Stimulated activated CD4-positive, alpha-beta T cell treated with anti-CD3 and anti-CD28 coated beads, Interleukin-12 subunit alpha, Interleukin-12 subunit beta, amount 100 ng/mL, for 48 hours (primary cell): ENCODE measurements around the gene G0S2.

ENCODE experiments used
- DNase-seq, 3 donors: peaks; one replicate each; pipeline ENCODE4 v3.0.0-alpha.2; 2020; ENCODE audit warnings: low read depth in 2 of 3, low spot score in 1 of 3

G0S2 gene

GRCh38 chr1:209674957-209675564 is at the start of gene G0S2:
TSS of gene G0S2 (plus strand) at chr1:209675412. CDS start at chr1:209675685, 273 bp downstream.
- peak in 2 of 3 donors; percentile 20 to 46 for DNase-seq

DNA sequence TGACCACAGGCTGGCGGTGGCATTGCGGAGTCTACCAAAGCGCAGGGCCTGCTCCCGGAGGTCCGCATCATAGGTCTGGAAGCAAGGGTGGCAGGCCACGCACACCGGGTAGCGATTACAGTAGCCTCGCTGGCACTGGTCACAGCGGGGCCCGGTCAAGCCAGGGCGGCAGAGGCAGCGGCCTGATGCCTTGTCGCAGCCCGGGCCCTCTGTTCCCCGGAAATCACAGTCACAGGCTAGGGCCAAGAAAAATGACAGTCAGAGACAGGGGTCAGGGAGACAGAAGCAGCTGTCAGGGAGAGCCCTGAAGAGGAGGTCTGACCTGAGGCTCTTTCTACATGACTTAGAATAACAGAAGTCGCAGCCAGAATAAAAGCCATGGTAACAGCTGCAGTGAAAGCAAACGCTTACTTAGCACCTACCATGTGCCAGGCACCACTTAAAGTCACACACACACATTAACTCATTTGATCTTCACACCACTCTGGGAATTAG is 49.4 kb upstream of the G0S2 start:
- no peak for DNase-seq

DNA sequence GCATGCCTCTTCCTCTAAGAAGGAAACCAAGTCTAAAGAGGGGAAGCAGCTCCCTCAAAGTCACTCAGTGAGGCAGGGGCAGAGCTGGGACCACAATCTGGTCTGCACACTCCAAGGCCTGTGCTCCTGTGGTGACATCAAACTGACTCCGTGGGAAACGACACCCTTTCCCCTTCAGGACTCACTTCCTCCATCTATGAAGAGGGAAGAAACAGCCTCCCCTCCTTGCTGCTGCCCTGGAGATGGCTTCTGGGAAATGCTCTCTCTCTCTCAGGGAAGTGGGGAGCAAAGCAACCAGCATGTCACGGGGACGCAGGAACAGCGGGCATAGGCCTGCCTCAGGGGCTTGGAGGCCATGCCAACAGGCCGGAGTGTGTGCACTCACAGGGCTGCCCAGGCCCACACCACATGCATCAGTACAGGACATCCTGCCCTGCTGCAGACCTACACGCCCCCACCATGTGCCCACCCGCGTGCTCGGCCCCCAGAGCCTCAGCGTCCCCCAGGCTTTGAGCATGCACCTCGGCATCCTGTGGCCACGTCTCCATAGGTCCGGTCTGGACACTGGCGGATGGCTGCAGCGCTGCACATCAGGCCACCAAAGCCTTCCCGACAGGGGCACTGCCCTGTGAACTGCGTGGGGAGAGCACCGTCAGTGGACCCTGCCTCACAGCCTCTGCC is 48.7 kb upstream of the G0S2 start:
- no peak for DNase-seq

DNA sequence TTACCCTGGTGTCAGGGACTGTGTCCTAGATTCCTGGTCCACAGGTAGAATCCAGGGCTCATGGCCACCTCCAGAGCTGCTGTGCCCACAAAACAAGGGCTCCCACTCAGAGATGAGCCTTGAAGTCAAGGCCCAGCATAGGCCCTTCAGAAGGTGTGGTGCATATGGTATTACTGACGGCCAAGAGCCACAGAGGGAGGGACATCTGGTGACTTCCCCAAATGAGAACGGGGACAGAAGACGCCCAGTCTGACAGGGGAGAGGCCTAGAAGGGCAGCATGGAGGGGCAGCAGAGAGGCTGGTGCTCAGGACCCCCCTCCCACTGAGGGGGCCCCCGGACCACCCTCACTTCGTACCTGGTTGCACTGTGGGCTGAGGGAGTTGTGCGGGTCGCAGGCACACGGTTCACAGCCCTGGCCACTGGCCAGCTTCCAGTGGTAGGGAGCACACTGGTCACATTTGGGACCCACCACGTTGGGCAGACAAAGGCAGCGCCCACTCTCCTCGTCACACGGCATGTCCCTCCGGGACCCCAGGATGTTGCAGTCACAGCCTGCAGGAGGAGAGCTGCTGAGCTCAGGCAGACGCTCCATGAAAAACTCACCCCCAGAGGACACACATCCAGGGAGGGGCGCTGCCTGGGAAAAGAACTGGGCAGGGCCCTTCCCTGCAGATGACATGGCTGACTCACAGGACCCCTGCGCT is 48.0 kb upstream of the G0S2 start:
- no peak for DNase-seq

DNA sequence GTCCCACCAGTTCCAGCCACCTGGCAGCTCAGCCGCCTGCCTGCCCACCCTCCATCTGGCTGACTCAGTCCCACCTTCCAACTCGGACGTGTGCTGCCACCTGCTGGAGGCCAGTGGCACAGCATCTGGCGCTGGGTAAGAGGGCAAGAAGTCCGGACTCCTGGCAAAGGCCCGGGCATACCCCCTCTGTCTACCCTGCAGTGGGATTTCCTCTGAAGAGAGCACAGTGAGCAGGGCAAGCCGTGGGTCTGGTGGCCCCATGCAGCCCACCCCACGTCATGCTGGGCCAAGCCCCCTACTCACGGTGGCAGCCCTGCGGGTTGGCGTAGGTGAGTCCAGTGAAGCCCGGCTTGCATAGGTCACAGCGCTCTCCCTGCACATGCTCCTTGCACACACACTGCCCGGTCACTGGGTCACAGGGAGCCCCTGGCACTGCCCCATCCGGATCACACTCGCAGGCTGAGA is 47.4 kb upstream of the G0S2 start:
- peak; percentile 63 to 90 (median 79) for DNase-seq

DNA sequence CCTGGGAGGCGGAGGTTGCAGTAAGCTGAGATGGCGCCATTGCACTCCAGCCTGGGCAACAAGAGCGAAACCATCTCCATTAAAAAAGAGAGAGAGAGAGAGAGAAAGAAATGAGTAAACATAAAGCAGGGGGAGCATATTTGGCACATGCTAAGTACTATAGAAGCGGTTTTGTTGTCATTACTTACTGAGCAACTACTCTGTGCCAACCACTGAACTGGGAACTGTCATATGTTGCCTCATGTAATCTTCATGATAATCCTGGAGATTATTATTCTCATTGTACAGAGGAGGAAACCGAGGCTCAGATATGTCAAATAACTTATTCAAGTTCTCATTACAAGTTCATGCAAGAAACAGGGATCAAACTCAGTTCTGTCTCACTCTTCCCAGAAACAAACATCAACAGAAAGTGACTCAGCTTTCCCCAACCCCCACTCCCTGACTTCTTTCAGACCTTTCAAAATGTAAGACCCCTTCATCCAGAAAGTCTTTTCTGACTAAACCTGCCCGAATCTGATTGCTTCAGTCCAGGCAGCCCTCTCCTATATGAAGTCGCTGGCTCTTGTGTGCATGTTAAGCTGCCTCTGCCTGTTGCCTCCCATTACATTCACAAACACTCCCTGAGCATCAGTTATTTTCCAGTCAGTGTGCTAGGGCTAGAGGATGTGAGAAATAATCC is 46.5 kb upstream of the G0S2 start:
- DNase-seq, result no peak

DNA sequence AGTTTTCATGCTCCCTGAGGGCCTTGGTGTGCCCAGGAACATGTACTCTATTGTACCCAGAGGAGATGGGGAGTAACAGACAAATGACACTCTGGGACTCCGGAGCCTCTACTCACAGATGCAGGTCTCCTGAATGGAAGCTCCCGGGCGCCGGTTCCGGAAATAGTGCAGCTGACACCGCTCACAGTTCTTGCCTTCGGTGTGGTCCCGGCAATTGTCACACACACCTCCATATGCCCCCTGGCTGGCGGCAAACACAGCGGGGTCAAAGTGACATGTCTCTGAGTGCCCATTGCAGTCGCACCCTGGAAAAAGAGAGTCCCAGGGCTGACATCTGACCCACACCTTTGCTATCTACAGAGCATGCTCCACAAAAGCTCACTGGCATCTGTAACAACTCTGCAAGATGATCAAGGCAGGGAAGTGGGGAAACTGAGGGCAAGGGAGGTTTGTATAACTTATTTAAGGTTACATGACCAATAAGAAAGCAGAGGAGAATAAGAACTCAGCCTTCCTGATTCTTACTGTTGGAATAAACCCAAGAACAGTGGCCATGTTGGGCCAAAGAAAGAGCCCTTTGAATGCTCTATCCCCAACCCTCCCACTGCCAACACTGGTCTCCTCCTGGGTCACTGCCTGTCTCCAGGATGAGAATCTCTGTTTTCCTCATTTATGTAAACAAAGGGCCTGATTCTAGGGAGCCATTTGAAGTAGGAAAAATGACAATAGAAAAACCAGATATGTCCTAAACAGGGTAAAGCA is 45.4 kb upstream of the G0S2 start:
- DNase-seq, result no peak

DNA sequence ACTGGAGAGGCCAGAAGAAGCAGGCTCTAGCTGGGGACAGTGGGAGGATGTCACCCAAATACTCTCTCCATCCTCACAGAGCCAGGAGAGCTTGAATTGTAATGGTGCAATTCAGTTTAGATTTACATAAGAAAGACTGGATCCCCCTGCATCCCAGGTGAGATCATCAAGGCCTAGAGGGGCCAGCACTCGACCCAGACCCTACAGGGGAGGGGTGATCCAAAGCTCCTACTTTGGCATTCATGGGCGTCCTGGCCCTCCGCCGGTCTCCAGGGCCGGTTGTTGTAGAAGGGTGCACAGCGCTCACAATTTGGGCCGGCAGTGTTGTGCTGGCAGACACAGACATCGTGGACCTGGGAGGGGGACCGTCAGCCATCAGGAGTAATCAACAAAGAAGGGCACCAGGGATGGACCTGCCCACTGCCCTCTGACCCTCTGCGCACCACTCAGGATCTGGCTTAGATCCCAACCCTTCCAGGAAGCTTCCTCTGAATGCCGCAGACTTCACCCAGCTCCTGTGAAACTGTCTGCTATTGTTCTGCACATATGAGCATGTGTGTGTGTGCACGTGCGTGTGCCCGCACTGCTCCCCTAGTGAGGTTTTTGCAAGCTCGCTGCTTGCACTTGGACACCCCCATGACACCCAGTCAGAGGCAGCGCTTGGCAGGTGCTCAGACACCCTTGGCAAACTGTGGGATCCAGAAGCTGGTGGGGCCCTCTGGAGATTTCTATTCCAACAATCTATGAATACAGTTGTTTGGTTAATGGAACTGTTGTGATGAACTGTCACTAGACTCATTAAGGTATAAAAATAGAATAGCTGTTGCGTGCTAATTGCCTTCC is 44.6 kb upstream of the G0S2 start:
- no peak for DNase-seq

DNA sequence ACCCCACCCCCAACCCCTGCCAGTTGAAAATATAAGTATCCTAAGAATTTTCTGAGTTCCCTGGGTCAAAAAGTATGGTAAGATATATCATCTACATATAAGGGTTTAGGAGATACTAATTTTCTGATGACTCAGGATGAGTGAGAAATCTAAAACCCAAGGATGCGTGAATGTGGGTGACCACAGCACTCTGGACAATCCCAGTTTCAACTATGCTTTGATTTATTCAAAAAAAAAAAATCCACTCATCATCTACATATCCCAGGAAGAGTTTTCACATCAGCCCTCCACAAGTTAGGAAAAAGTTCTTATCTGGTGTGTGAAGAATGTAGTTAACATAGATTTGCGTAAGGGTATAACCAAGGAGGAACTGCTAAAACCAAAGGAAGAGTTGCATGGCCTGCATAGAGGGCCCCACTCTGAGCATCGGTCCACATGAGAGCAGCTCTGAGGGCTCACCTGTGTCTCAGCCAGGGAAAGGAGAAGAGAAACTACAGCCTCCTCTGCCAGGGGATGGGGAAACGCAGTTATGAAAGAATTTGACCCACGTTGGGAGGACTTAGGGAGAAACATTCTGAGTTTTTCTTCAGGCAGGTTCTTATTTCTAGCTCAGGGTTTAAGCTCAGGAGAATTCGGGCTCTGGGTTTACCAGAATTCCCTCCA is 41.7 kb upstream of the G0S2 start:
- no peak for DNase-seq

DNA sequence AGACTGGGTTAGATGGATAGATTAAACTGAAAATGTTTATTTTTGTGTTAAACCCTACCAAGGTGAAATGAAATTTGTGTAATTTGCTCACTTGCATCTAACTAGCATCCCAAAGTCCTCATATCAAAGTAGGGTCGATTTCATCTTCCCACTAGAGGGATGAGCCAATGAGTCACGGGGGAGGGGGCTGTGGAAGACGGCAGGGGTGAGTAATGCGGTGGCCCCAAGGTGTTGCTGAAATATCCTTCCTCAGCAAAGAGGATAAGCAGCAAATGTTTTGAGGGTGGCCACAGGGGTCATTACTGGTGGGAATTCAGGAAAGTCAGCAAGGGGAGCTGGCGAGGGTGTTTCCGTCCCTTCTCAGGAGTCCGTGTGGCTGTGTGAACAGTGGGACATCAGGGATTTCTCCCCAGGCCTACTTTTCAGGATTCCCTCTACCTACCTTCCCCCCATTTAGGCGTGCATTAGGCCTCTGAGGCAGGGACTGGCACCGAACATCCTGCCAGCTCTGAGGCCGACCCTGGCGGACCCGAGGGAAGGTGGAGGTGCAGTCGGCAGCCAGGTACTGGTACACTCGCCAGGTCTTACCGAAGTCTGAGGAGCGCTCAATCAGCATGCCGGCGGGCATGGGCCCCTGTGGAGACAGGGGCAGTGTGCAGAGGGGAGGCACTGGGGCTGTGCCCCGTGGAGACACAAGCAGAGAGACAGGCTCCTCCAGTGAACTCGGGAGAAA is 41.0 kb upstream of the G0S2 start:
- no peak for DNase-seq

DNA sequence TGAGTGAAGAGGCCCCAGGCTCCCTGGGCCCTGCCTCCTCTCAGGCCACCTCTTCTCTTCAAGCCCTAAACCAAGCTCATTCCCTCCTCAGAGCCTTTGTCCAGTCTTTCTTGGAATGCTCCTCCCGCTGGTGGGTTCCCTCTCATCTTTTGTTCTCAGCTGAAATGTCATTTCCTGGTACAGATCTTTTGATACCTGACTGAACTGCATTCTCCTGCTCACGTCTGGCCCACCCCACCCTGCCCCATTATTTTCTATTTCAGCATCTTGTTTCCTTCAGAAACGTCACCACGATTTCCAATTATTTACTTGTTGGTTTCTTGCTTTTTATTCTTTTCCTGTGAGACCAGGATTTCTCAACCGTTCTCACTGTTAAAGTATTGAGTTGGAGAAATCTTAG is 39.4 kb upstream of the G0S2 start:
- no peak for DNase-seq

GRCh38 chr1:209641832-209642172 is 33.4 kb upstream of the G0S2 start:
- no peak for DNase-seq

- DNase-seq, result no peak
These were observed 32.4 kb upstream of the G0S2 start for GRCh38 chr1:209642816-209643215.

- DNase-seq, result no peak
These were observed 31.8 kb upstream of the G0S2 start for GRCh38 chr1:209643285-209644020.

GRCh38 chr1:209645574-209646452 is 29.4 kb upstream of the G0S2 start:
- DNase-seq, result no peak

- no peak for DNase-seq
These were observed 28.7 kb upstream of the G0S2 start for GRCh38 chr1:209646558-209646957.

DNA sequence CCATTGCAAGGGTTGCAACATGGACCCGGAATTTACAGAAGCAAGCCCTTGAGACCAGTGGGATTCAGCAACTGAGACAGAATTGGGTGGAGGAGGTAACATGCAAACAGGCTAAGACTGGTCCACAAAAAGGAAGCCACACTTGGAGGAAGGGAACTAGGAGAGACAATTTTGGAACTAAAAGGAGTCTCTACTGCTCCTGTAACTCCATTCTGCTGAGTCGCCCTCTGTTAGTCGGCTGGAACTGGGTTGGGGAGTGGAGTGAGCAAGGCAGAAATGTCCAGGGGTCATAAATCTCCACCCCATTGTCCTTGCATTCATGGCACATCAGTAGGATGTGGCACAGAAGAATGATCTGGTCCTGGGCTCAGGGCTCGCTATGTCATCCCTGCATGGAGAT is 28.1 kb upstream of the G0S2 start:
- no peak for DNase-seq
